OCI-LY7 (cell line): ENCODE results near the gene HIVEP3.

Source experiments
- CTCF ChIP-seq: fragments of 200-600 bp; sonication (generic); conservative IDR thresholded peaks from 2 replicates; pipeline ENCODE4 v1.5.1; 2014; ENCODE audit warnings: mild to moderate bottlenecking, antibody characterized with exemption, low read length, moderate library complexity, mixed read lengths
- EZH2phosphoT487 ChIP-seq: fragments of 200-600 bp; sonication (generic); IDR thresholded peaks from 2 replicates; pipeline ENCODE4 v1.6.1; 2018; ENCODE audit warnings: low read depth, borderline replicate concordance, mild to moderate bottlenecking, mixed run types, antibody characterized with exemption, low read length, moderate library complexity, mixed read lengths

DNA sequence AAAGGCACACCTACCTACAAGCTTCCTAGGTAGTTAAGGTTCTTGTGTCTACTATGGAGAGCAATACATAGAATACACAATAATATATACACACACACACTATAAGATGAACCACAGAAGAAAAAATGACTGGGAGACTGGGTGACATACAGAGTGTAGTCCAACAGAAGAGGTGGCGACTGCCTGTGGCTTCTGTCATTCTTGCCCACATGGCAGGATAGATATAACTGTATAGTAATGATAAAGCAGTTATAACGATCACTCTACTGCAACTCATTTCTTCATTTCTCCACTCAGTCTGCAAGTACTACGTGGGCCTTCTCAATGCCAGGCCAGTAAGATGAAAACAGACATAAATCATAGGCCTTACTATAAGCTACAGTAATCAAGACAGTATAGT is 320.4 kb downstream of the HIVEP3 start:
- TF ChIP-seq CTCF (no peak), EZH2phosphoT487 (no peak)
